HG02798 (cell line): ENCODE measurements around the gene GRIN1.

ENCODE experiments used
- ATAC-seq: cut with Tn5 transposase; IDR thresholded peaks from one replicate; pipeline ENCODE4 v1.9.1; 2021; ENCODE audit warnings: mild to moderate bottlenecking; ENCODE audit not compliant: unreplicated experiment, poor library complexity

Gene GRIN1

DNA sequence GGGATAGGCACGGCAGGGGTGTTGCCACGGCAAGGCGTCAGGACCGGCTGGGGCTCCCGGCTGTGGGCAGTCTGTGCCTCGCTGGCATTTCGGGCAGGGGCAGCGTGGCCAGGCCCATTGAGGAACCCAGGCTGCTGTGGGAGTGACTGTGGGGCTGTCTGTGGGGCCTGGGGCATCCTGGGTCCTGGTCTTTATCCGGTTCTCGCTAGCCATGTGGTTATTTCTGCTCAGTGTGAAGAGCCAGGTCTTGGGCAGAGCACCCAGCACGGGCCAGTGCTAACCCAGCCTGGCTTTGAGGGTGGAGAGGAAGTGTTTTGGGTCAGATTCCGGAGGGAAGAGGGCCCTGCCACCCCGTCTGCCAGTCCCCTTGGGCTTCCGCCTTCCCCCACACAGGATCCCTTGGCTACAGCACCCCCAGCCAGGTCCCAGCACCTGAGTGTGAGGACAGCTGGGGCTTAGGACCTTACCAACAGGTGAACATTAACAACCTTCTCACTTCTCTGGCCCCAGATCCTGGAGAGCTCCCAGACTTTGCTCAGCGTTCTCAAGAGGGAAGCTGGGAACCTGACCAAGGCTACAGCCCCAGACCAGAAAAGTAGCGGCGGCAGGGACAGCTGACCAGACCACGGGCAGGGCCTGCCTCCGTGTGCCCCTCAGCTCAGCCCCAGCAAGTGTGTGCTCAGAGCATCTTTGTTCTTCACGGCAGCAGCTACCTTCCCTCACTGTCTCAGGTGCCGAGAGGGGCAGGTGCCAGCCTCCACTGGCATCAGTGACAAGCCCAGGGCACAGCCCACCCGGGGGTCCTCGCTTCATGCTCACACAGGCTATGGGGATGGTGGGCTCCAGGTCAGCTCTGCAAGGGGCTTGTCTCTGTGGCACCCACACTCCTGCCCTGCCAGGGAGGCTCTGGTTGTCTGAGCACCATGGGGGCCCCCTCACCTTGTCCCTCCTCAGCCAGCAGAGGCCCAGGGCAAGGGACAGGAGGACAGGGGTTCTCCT lies 50.6 kb downstream of the GRIN1 start:
- no peak for ATAC-seq

DNA sequence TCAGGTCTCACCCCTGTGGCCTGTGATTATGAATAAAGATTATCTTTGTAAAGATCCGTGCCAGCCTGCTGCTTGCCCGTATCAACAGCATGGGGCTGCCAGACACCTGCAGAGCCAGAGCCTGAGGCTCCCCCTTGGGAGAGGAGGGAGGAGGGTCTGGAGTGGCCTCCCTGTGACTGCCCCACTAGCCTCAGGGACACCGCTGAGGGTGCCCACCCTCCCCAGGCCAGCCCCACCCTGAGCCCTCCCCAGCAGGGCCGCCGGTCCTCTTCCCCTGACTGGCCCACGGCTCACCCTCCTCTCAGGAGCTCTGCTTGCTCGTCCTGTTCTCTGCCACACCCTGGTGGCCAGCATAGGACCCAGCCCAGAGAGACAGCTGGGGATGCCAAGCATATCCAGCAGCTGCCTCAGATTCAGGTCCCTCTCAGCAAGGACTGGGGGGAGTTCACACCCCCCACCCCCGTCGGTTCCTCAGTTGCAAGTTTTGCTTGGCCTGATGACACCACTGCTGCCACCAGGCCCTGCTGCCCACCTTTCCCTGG lies 51.4 kb downstream of the GRIN1 start:
- ATAC-seq = no peak

GRCh38 chr9:137191245-137191644 lies 52.3 kb downstream of the GRIN1 start:
- no peak for ATAC-seq

DNA sequence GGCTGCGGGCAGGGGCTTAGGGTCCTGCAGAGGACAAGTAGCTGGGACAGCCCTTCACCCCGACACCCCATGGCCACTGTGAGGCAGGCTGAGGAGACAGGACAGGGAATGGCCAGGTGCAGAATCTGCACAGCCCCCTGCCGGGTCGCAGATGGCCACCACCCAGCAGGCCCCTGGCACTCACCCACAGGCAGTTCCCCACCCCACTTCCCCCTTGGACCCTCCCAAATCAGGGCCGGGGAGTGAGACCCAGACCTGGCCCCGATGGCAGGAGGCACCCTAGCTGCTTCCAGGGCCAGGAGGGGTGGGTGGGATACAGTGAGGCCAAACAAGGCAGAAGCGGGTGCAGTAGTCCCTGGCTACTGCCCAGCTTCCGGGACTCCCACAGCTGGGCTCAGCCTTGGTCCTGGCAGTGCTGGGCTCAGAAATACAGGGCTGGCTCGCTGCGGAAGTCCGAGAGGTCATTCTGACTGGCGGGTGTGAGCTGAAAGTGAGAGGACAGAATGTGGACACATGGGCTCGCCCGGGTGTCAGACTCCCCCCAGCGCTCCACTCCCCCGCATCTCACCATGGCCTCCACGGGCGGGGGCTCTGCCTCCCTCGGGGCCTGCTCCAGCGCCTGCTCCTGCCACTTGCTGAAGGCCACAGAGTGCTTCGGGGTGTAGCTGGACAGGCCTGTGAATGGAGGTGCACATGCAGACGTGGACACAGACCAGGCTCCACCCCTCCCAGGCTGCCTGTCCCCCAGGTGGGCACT lies 52.9 kb downstream of the GRIN1 start:
- ATAC-seq = no peak

DNA sequence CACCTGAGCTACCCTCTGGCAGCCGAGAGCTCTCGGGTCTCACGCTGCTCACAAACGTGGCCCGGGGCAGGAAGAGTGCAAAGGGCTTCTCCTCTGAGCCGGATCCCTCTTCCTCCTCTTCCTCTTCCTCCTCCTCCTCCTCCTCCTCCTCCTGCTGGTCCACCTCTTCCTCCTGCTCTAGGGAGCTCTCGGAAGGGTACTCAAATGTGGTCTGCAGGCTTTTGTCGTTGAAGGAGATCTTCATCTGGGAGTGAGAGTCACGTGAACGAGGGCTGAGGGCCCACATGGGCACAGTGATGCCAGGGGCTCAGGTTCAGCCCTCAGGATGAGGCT lies 53.5 kb downstream of the GRIN1 start:
- no peak for ATAC-seq

- no peak for ATAC-seq
Observed at GRCh38 chr9:137192859-137193258, 53.9 kb downstream of the GRIN1 start.

GRCh38 chr9:137193771-137194170 lies 54.8 kb downstream of the GRIN1 start:
- ATAC-seq = no peak

GRCh38 chr9:137194388-137194787 lies 55.4 kb downstream of the GRIN1 start:
- no peak for ATAC-seq

GRCh38 chr9:137194909-137195308 lies 56.0 kb downstream of the GRIN1 start:
- no peak for ATAC-seq

GRCh38 chr9:137195525-137196220 lies 56.7 kb downstream of the GRIN1 start:
- no peak for ATAC-seq

DNA sequence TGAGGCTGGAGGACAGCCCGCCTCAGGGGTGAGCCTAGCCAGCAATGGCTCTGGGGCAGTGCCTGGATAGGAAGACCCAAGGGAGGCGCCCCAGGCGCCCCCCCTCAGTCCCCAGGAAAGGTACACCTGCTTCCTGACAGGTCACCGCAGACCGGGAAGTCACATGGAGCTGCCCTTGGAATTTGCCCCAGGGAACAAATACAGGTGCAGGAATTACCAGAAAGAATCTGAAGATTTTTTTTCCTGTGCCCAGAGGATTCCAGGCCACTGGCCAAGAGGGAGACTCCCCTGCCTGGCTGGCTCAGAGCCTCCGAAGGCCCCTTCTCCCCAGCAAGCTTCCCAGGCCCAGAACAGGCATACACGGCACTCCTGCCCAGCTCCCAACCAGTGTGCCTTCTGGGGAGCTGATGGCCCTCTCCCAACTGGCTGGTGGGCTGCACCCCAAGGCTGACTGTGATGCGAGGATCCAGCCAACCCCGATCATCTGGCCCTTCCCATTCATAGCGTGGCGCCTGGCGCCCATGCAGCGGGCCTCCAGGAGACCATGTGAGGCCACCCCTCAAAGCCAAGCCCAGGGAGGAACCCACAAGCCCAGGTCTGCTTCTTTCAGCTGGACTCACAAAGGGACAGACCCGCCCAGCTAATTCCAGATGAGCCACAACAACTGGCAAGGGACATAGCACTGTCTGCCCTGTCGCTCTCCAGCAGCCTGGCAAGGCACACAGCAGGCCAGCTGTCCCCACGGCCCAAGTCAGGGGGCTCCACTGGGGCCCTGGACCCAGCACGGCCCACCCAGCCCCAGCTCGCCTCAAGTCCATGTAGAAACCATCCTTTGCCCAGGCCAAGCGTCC lies 59.3 kb downstream of the GRIN1 start:
- no peak for ATAC-seq

DNA sequence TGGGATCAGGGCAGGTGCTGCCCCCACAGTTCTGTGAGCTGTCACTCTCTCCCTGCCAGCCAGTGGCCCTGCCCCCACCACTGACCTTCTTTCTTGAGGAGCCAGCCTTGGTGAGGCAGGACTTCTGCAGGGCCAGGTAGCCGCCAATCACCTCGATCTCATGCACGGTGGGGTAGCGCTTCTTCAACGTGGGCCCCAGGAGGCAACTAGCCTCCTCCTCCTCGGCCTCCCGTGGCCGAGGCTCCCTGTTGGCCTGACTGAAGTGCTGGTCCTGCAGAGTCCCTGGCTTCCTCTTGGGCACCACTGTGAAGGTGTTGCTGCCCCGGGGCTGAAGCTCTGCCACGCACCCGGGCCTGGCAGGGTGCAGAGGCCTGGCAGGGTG lies 59.9 kb downstream of the GRIN1 start:
- ATAC-seq = no peak

DNA sequence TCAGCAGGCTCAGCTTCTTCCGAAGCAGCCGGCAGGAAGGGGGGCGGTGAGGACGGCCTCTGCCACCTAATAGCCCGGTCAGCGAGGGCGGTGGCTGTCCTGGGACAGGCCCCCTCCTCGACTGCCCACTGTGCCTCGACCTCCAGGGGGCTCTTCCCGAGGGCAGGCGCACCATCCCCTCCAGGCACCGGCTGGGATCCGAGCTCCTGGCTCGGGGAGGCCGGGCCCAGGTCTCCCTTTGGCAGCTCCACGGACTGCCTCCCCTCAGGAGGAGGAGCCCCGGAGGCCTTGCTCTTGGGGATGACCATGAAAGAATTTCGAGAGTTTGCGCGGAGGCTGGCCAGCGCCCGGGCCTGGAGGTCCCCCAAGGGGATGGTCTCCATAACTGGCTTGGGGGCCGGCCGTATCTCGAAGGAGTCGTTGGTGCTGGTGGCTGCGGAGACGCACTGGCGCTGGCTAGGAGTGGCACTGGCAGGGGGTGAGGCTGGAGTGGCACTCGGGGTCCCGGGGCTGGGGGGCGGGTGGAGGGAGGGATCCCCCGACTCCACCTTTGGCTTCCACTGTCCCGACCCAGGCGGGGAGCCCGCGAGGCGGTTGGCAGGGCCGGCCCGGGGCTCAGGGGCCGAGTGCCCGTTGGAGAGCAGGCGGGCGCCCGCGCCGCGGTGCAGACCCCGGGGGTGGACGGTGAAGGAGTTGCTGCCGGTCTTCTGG lies 60.6 kb downstream of the GRIN1 start:
- ATAC-seq = no peak

DNA sequence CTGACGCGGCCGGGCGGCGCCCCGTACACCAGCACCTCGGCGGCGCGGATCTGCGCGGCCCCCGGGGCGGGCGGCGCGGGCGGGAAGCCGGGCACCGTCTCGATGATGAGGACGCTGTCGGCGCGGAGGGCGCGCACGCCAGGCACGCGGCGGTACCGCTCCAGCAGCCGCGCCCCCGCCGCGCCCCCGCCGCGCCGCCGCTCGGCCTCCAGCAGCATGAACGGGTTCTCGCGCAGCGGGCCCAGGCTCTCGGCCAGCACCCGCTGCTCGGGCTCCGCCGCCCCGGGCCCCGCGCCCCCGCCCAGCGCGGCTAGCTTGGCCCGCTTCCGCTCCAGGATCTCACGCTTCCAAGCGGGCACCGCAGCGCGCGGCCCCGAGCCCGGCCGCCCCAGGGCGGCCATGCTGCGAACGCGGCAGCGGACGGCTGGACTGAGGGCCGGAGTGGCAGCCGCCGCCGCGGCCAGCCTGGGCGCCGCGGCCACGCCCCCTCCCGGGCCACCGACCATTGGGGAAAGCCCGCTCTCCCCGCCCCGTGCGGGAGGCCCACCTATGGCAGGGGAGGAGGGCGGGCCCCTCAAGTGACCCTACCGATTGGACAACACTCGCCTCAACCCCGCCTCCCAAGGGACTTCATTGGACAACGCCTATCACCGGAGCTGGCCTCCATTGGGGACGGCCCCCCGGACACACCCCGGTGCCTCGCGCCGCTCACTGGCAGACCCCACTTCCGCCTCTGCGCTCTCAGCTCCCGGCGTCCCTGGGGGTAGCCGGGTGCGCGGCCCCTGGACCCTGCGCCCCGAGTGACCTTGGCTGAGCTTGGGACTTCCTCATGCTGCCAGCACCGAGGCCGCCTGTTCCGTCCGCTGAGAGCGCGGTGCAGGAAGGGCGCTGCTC lies 61.6 kb downstream of the GRIN1 start, which contains the start of gene TPRN:
TPRN (minus strand) TSS at position 431 of the 894 bp plus-strand sequence; CDS start at position 401, 30 bp downstream.
- peak; percentile 90 for ATAC-seq

GRCh38 chr9:137201205-137201868 lies 62.4 kb downstream of the GRIN1 start:
- no peak for ATAC-seq

DNA sequence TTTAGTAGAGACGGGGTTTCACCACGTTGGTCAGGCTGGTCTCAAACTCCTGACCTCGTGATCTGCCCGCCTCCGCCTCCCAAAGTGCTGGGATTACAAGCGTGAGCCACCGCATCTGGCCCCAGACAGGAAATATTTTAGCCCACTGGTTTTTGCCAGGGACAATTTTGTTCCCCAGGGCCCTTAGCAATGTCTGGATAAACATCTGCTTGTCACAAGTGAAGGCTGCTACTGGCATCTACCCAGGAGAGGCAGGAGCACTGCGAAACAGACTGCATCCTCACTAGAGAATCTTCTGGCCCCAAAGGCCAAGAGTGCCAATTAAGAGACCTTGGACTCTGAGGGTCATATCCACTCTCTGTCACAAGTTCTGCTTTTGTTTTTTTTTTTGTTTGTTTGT lies 64.0 kb downstream of the GRIN1 start:
- ATAC-seq = no peak

GRCh38 chr9:137204731-137205125 lies 65.8 kb downstream of the GRIN1 start:
- no peak for ATAC-seq
